Inflammatory macrophage treated with lipopolysaccharide for 4 hours (primary cell): ENCODE measurements around the gene PTPN5.
"Not testable (repeated sequence)": the region's sequence is repeated elsewhere in the genome, so short reads cannot be mapped to it uniquely, and the experiment has no call there.

Experiments used
- DNase-seq: peaks from one replicate; pipeline ENCODE4 v3.0.0-alpha.2; 2020

Gene PTPN5

GRCh38 chr11:18791207-18791968, at the start of gene PTPN5:
PTPN5 (minus strand) TSS chr11:18791798; CDS start chr11:18771958, 19,840 bp downstream.
- DNase-seq: no peak

GRCh38 chr11:18836417-18836816, 44.8 kb upstream of the PTPN5 start:
- DNase-seq: no peak

- no peak for DNase-seq
Observed at GRCh38 chr11:18834754-18835466, 43.3 kb upstream of the PTPN5 start.

- not testable (repeated sequence) for DNase-seq
Observed at GRCh38 chr11:18820160-18820559, 28.6 kb upstream of the PTPN5 start.

- no peak for DNase-seq
Observed at GRCh38 chr11:18804199-18804999, 12.8 kb upstream of the PTPN5 start.

- peak; percentile 57 for DNase-seq
Observed at GRCh38 chr11:18802381-18803257, 11.0 kb upstream of the PTPN5 start.

- DNase-seq: no peak
Observed at GRCh38 chr11:18798799-18799469, 7.3 kb upstream of the PTPN5 start.

GRCh38 chr11:18794956-18795355, 3.4 kb upstream of the PTPN5 start:
- DNase-seq: no peak

GRCh38 chr11:18792827-18793226, 1.2 kb upstream of the PTPN5 start:
- DNase-seq: no peak

GRCh38 chr11:18791969-18792628, 501 bp upstream of the PTPN5 start:
- no peak for DNase-seq

GRCh38 chr11:18790883-18791206, 753 bp downstream of the PTPN5 start:
- DNase-seq: no peak

- DNase-seq: no peak
Observed at GRCh38 chr11:18789942-18790341, 1.7 kb downstream of the PTPN5 start.

- DNase-seq: no peak
Observed at GRCh38 chr11:18785411-18785810, 6.2 kb downstream of the PTPN5 start.

- no peak for DNase-seq
Observed at GRCh38 chr11:18780896-18781295, 10.7 kb downstream of the PTPN5 start.

GRCh38 chr11:18780329-18780728, 11.3 kb downstream of the PTPN5 start:
- DNase-seq: no peak

- no peak for DNase-seq
Observed at GRCh38 chr11:18778468-18778867, 13.1 kb downstream of the PTPN5 start.

GRCh38 chr11:18776324-18776723, 15.3 kb downstream of the PTPN5 start:
- DNase-seq: no peak

- DNase-seq: peak; percentile 53
Observed at GRCh38 chr11:18775492-18776292, 15.9 kb downstream of the PTPN5 start.

- no peak for DNase-seq
Observed at GRCh38 chr11:18774801-18775200, 16.8 kb downstream of the PTPN5 start.

- DNase-seq: no peak
Observed at GRCh38 chr11:18773681-18774080, 17.9 kb downstream of the PTPN5 start.

GRCh38 chr11:18773104-18773503, 18.5 kb downstream of the PTPN5 start:
- no peak for DNase-seq
